GM23338 (cell line): Measurements from ENCODE around the gene CLDN2. TPM values are rescaled to one million over a fixed set of nuclear protein-coding genes. Genes with fewer than 3 reads are reported as not detected.

Experiments
- ATAC-seq: fragments of 200-7000 bp; cut with Tn5 transposase; 3 replicates; pipeline ENCODE4 v1.9.1; 2020
- DNase-seq: peaks from one replicate; pipeline ENCODE4 v3.0.0-alpha.2; 2015; ENCODE audit warnings: low spot score
- H2AFZ ChIP-seq: fragments of 200-600 bp; sonication (generic); 2 replicates; pipeline ENCODE4 v1.8.0; 2016; ENCODE audit warnings: antibody characterized with exemption, mild to moderate bottlenecking, moderate library complexity
- H3F3A ChIP-seq: fragments of 200-600 bp; sonication (generic); replicated peaks from 2 replicates; pipeline ENCODE4 v1.8.0; 2017; ENCODE audit warnings: antibody characterized with exemption, mixed run types, low read depth
- H3K27ac ChIP-seq: fragments of 200-600 bp; sonication (generic); 2 replicates; pipeline ENCODE4 v1.6.1; 2016; ENCODE audit warnings: low read depth
- H3K27me3 ChIP-seq: fragments of 200-600 bp; sonication (generic); 2 replicates; pipeline ENCODE4 v1.8.0; 2016; ENCODE audit warnings: mild to moderate bottlenecking, mixed run types, moderate library complexity; ENCODE audit not compliant: insufficient read depth
- H3K36me3 ChIP-seq: fragments of 200-600 bp; sonication (generic); 2 replicates; pipeline ENCODE4 v1.8.0; 2016; ENCODE audit warnings: mild to moderate bottlenecking; ENCODE audit not compliant: insufficient read depth
- H3K4me1 ChIP-seq: fragments of 200-600 bp; sonication (generic); 2 replicates; pipeline ENCODE4 v1.8.0; 2016; ENCODE audit warnings: mild to moderate bottlenecking, moderate library complexity; ENCODE audit not compliant: insufficient read depth
- H3K4me2 ChIP-seq: fragments of 200-600 bp; sonication (generic); 2 replicates; pipeline ENCODE4 v1.7.1; 2017; ENCODE audit warnings: mixed run types
- H3K4me3 ChIP-seq: fragments of 200-600 bp; sonication (generic); 2 replicates; pipeline ENCODE4 v1.6.1; 2016; ENCODE audit warnings: mixed run types
- H3K79me2 ChIP-seq: fragments of 200-600 bp; sonication (generic); replicated peaks from 2 replicates; pipeline ENCODE4 v1.8.0; 2017; ENCODE audit warnings: mild to moderate bottlenecking; ENCODE audit not compliant: insufficient read depth
- H3K9me2 ChIP-seq: fragments of 200-600 bp; sonication (generic); 2 replicates; pipeline ENCODE4 v1.8.0; 2017; ENCODE audit not compliant: insufficient read depth
- H4K20me1 ChIP-seq: fragments of 200-600 bp; sonication (generic); replicated peaks from 2 replicates; pipeline ENCODE4 v1.8.0; 2017; ENCODE audit warnings: mild to moderate bottlenecking; ENCODE audit not compliant: insufficient read depth
- H3K27ac Mint-ChIP-seq: 2 replicates; pipeline ENCODE4 v1.8.0; 2020; ENCODE audit warnings: inconsistent platforms, mild to moderate bottlenecking, moderate library complexity, mixed read lengths
- H3K27me3 Mint-ChIP-seq: 3 replicates; pipeline ENCODE4 v1.8.0; 2022; ENCODE audit warnings: low read depth, mild to moderate bottlenecking, moderate library complexity, mixed read lengths, inconsistent platforms; ENCODE audit not compliant: insufficient read depth, poor library complexity
- H3K36me3 Mint-ChIP-seq: 3 replicates; pipeline ENCODE4 v1.8.0; 2021; ENCODE audit warnings: low read depth, mild to moderate bottlenecking, inconsistent platforms, moderate library complexity, mixed read lengths
- H3K4me1 Mint-ChIP-seq: 3 replicates; pipeline ENCODE4 v1.8.0; 2020; ENCODE audit warnings: mild to moderate bottlenecking, inconsistent platforms, mixed read lengths
- H3K4me3 Mint-ChIP-seq: 3 replicates; pipeline ENCODE4 v1.8.0; 2021; ENCODE audit warnings: moderate library complexity, mild to moderate bottlenecking, inconsistent platforms, mixed read lengths
- H3K9me3 Mint-ChIP-seq: 3 replicates; pipeline ENCODE4 v1.8.0; 2020; ENCODE audit warnings: moderate library complexity, mild to moderate bottlenecking, inconsistent platforms, mixed read lengths
- CREB1 ChIP-seq: fragments of 250-450 bp; sonication (Bioruptor Pico); IDR thresholded peaks from 2 replicates; pipeline ENCODE4 v1.5.0; 2020; ENCODE audit warnings: low read depth, mild to moderate bottlenecking, moderate library complexity
- CTCF ChIP-seq, 2 experiments: fragments of 200-600 bp in 1 of 2; sonication (generic) in 1 of 2; conservative IDR thresholded peaks; 2 replicates each; pipeline versions ENCODE4 v1.5.1 to v1.6.1; 2016 to 2017; ENCODE audit warnings: antibody characterized with exemption in 2 of 2, low read depth in 2 of 2, mild to moderate bottlenecking in 2 of 2, moderate library complexity in 1 of 2
- ETS1 ChIP-seq: IDR thresholded peaks from 2 replicates; pipeline ENCODE4 v1.6.1; 2016; ENCODE audit warnings: antibody characterized with exemption
- EZH2 ChIP-seq: fragments of 200-600 bp; sonication (generic); IDR thresholded peaks from one replicate; pipeline ENCODE4 v1.8.0; 2017; ENCODE audit warnings: antibody characterized with exemption, mild to moderate bottlenecking, low read depth; ENCODE audit not compliant: unreplicated experiment
- EZH2phosphoT487 ChIP-seq: fragments of 200-600 bp; sonication (generic); IDR thresholded peaks from one replicate; pipeline ENCODE4 v1.8.1; 2018; ENCODE audit warnings: antibody characterized with exemption; ENCODE audit not compliant: unreplicated experiment
- JUNB ChIP-seq: IDR thresholded peaks from one replicate; pipeline ENCODE4 v1.6.1; 2016; ENCODE audit warnings: antibody characterized with exemption; ENCODE audit not compliant: unreplicated experiment
- NANOG ChIP-seq: IDR thresholded peaks from 2 replicates; pipeline ENCODE4 v1.6.1; 2016; ENCODE audit warnings: antibody characterized with exemption, borderline replicate concordance
- POLR2AphosphoS5 ChIP-seq: IDR thresholded peaks from 2 replicates; pipeline ENCODE4 v1.6.1; 2016; ENCODE audit warnings: antibody characterized with exemption, low read depth
- REST ChIP-seq: IDR thresholded peaks from one replicate; pipeline ENCODE4 v1.6.1; 2018; ENCODE audit warnings: antibody characterized with exemption; ENCODE audit not compliant: unreplicated experiment
- STAT1 ChIP-seq: IDR thresholded peaks from one replicate; pipeline ENCODE4 v1.6.1; 2016; ENCODE audit warnings: antibody characterized with exemption; ENCODE audit not compliant: unreplicated experiment
- ZNF114 ChIP-seq: fragments of 250-450 bp; sonication (Bioruptor Pico); IDR thresholded peaks from 2 replicates; pipeline ENCODE4 v1.5.0; 2020; ENCODE audit warnings: mild to moderate bottlenecking, moderate library complexity
- ZNF331 ChIP-seq: fragments of 250-450 bp; sonication (Bioruptor Pico); IDR thresholded peaks from 2 replicates; pipeline ENCODE4 v1.5.0; 2020; ENCODE audit warnings: low read depth, mild to moderate bottlenecking, moderate library complexity
- ZNF462 ChIP-seq: fragments of 250-450 bp; sonication (Bioruptor Pico); IDR thresholded peaks from 2 replicates; pipeline ENCODE4 v1.5.0; 2020; ENCODE audit warnings: mild to moderate bottlenecking, moderate library complexity
- polyA plus RNA-seq: library from polyadenylated mRNA; unstranded; fragments of >200 nt; fragmentation: Nextera tagmentation; extraction: Ambion mirVana; gene quantifications from 2 replicates; pipeline ENCODE4 v1.2.1, GENCODE V29; 2016
- total RNA-seq: library from RNA; depleted of rRNA; stranded (reverse); fragments of >200 nt; shearing (Covaris generic); gene quantifications from 2 replicates; pipeline ENCODE4 v1.2.3, GENCODE V29; 2014

The CLDN2 gene
- total and polyA plus RNA-seq, 2 experiments from 2014 or later = not detected

GRCh38 chrX:106899276-106899675, 20.9 kb upstream of the CLDN2 start (continued):
- no peak for TF ChIP-seq EZH2phosphoT487
- no peak for TF ChIP-seq ZNF331 (CRISPR knock-in tag)
- no peak for TF ChIP-seq ETS1
- no peak for TF ChIP-seq CREB1 (CRISPR knock-in tag)
- TF ChIP-seq EZH2 = no peak
- TF ChIP-seq ZNF114 (CRISPR knock-in tag) = no peak

- no peaks in the 10 kb centered on the region for H3K79me2 ChIP-seq
- H3K4me2 ChIP-seq = no peak overlapping the region
- no peak overlapping the region for H2AFZ ChIP-seq
- no peak overlapping the region for H3K4me3 ChIP-seq
- Mint-ChIP-seq H3K27ac (no peak overlapping the region), H3K27me3 (no peaks in the 10 kb centered on the region), H3K36me3 (no peaks in the 10 kb centered on the region), H3K4me3 (no peak overlapping the region), H3K9me3 (no peaks in the 10 kb centered on the region), H3K4me1 (peaks cover 7% of the 10 kb centered on the region; the same call in 2 of the 3 replicates)
- no peaks in the 10 kb centered on the region for H3F3A ChIP-seq
- DNase-seq (no peak), ATAC-seq (no peak)
- no peaks in the 10 kb centered on the region for H3K4me1 ChIP-seq
- H3K27ac ChIP-seq = no peak overlapping the region
- H3K36me3 ChIP-seq = no peaks in the 10 kb centered on the region
- H3K27me3 ChIP-seq = no peaks in the 10 kb centered on the region
- no peaks in the 10 kb centered on the region for H3K9me2 ChIP-seq
- no peaks in the 10 kb centered on the region for H4K20me1 ChIP-seq
- no peak for TF ChIP-seq ZNF331 (CRISPR knock-in tag)
- no peak for TF ChIP-seq STAT1
- no peak for TF ChIP-seq CTCF (conservative IDR thresholded peaks at IDR 0.05; ENCODE audit: low read depth in 2 of 2)
- TF ChIP-seq REST = no peak
- TF ChIP-seq ZNF462 (CRISPR knock-in tag) = no peak
- no peak for TF ChIP-seq JUNB
- no peak for TF ChIP-seq POLR2AphosphoS5
- no peak for TF ChIP-seq CREB1 (CRISPR knock-in tag)
- no peak for TF ChIP-seq NANOG
- no peak for TF ChIP-seq EZH2phosphoT487
- no peak for TF ChIP-seq EZH2
These were observed 20.4 kb upstream of the CLDN2 start for GRCh38 chrX:106899841-106900240.
